HG02610 (cell line): ENCODE results near the gene LMAN2.
A peak's percentile ranks its signal among the peaks of the same experiment; 100 is the strongest.
"Not testable (repeated sequence)": the region's sequence is repeated elsewhere in the genome, so short reads cannot be mapped to it uniquely, and the experiment has no call there.

ENCODE experiments used
- ATAC-seq: cut with Tn5 transposase; IDR thresholded peaks from one replicate; pipeline ENCODE4 v1.9.1; 2021; ENCODE audit warnings: mild to moderate bottlenecking, moderate library complexity; ENCODE audit not compliant: unreplicated experiment

The LMAN2 gene

GRCh38 chr5:177365845-177366527 is 14.5 kb upstream of the LMAN2 start:
- ATAC-seq = no peak

- peak; percentile 47 for ATAC-seq
These were observed 12.9 kb upstream of the LMAN2 start for GRCh38 chr5:177364159-177364962.

GRCh38 chr5:177363565-177363964 is 12.1 kb upstream of the LMAN2 start:
- no peak for ATAC-seq

GRCh38 chr5:177362610-177363507 is 11.4 kb upstream of the LMAN2 start:
- ATAC-seq = peak; percentile 42

- ATAC-seq = no peak
These were observed 10.8 kb upstream of the LMAN2 start for GRCh38 chr5:177362292-177362609.

GRCh38 chr5:177361418-177362291 is 10.2 kb upstream of the LMAN2 start:
- ATAC-seq = no peak

- ATAC-seq = not testable (repeated sequence)
These were observed 9.3 kb upstream of the LMAN2 start for GRCh38 chr5:177360740-177361139.

- ATAC-seq = no peak
These were observed 8.4 kb upstream of the LMAN2 start for GRCh38 chr5:177359860-177360259.

GRCh38 chr5:177359451-177359851 is 8.0 kb upstream of the LMAN2 start:
- no peak for ATAC-seq

GRCh38 chr5:177358370-177358819 is 6.9 kb upstream of the LMAN2 start:
- ATAC-seq = no peak

GRCh38 chr5:177357459-177358351 is 6.2 kb upstream of the LMAN2 start, which contains the start of gene RGS14:
TSS of gene RGS14 (plus strand) at chr5:177357924. CDS start at chr5:177358025, 101 bp downstream.
- peak; percentile 89 for ATAC-seq

GRCh38 chr5:177357146-177357458 is 5.6 kb upstream of the LMAN2 start:
- no peak for ATAC-seq

GRCh38 chr5:177356746-177357145 is 5.3 kb upstream of the LMAN2 start:
- ATAC-seq = no peak

- no peak for ATAC-seq
These were observed 4.3 kb upstream of the LMAN2 start for GRCh38 chr5:177355868-177356168.

- ATAC-seq = no peak
These were observed 3.8 kb upstream of the LMAN2 start for GRCh38 chr5:177355162-177355867.

GRCh38 chr5:177354711-177355110 is 3.2 kb upstream of the LMAN2 start:
- no peak for ATAC-seq

GRCh38 chr5:177354256-177354655 is 2.8 kb upstream of the LMAN2 start:
- ATAC-seq = no peak

- no peak for ATAC-seq
These were observed 1.6 kb upstream of the LMAN2 start for GRCh38 chr5:177353093-177353492.

GRCh38 chr5:177350776-177351391 is 584 bp downstream of the LMAN2 start:
- no peak for ATAC-seq
